Neuronal stem cell (in vitro differentiated cells): ENCODE data around the gene IFNLR1.

Experiments used
- DNase-seq: peaks from one replicate; pipeline ENCODE4 v3.0.0-alpha.2; 2013; ENCODE audit warnings: low spot score
- H2AFZ ChIP-seq: one replicate; pipeline ENCODE4 v1.6.1; 2013; ENCODE audit warnings: mild to moderate bottlenecking, low read length, inconsistent platforms
- H2AK5ac ChIP-seq: 2 replicates; pipeline ENCODE4 v1.6.1; 2013; ENCODE audit warnings: low read depth, mild to moderate bottlenecking, inconsistent platforms, low read length, moderate library complexity, mixed read lengths
- H2BK120ac ChIP-seq: 2 replicates; pipeline ENCODE4 v1.6.1; 2013; ENCODE audit warnings: low read depth, mild to moderate bottlenecking, inconsistent platforms, low read length, moderate library complexity, mixed read lengths
- H2BK12ac ChIP-seq: one replicate; pipeline ENCODE4 v1.6.1; 2013; ENCODE audit warnings: low read length, inconsistent platforms
- H2BK15ac ChIP-seq: 2 replicates; pipeline ENCODE4 v1.6.1; 2013; ENCODE audit warnings: mild to moderate bottlenecking, low read length, inconsistent platforms, mixed read lengths
- H2BK5ac ChIP-seq: one replicate; pipeline ENCODE4 v1.6.1; 2013; ENCODE audit warnings: inconsistent platforms, mild to moderate bottlenecking, low read length, moderate library complexity
- H3K14ac ChIP-seq: one replicate; pipeline ENCODE4 v1.6.1; 2013; ENCODE audit warnings: low read length, inconsistent platforms
- H3K18ac ChIP-seq: 2 replicates; pipeline ENCODE4 v1.6.1; 2013; ENCODE audit warnings: low read length, inconsistent platforms
- H3K23ac ChIP-seq: 2 replicates; pipeline ENCODE4 v1.6.1; 2013; ENCODE audit warnings: low read depth, mild to moderate bottlenecking, mixed read lengths, low read length, inconsistent platforms; ENCODE audit not compliant: poor library complexity
- H3K27ac ChIP-seq: replicated peaks from 3 replicates; pipeline ENCODE4 v1.5.1; 2013; ENCODE audit warnings: low read length, inconsistent platforms
- H3K27me3 ChIP-seq, 3 experiments: 2 replicates each; pipeline ENCODE4 v1.6.1; 2013; ENCODE audit warnings: low read length in 3 of 3, mild to moderate bottlenecking in 2 of 3, inconsistent platforms in 1 of 3, low read depth in 1 of 3, mixed read lengths in 1 of 3, moderate library complexity in 1 of 3; ENCODE audit not compliant: control insufficient read depth in 3 of 3, insufficient read depth in 3 of 3
- H3K36me3 ChIP-seq, 2 donors: replicated peaks in 1 of 2; 2 replicates each; pipeline ENCODE4 v1.6.1; 2013; ENCODE audit warnings: low read length in 2 of 2; ENCODE audit not compliant: control insufficient read depth in 2 of 2, insufficient read depth in 2 of 2
- H3K4ac ChIP-seq: 2 replicates; pipeline ENCODE4 v1.6.1; 2013; ENCODE audit warnings: inconsistent platforms, mild to moderate bottlenecking, low read length, moderate library complexity
- H3K4me1 ChIP-seq, 2 donors: 1 replicate in 1 of 2; 2 replicates in 1 of 2; pipeline ENCODE4 v1.6.1; 2013; ENCODE audit warnings: low read length in 2 of 2, low read depth in 1 of 2; ENCODE audit not compliant: control insufficient read depth in 2 of 2, insufficient read depth in 1 of 2
- H3K4me2 ChIP-seq: one replicate; pipeline ENCODE4 v1.6.1; 2013; ENCODE audit warnings: mild to moderate bottlenecking, low read length, inconsistent platforms; ENCODE audit not compliant: insufficient read depth, poor library complexity, severe bottlenecking
- H3K4me3 ChIP-seq, 2 donors: 2 replicates each; pipeline ENCODE4 v1.5.1; 2013; ENCODE audit warnings: low read length in 2 of 2, mild to moderate bottlenecking in 2 of 2, inconsistent platforms in 1 of 2, moderate library complexity in 1 of 2
- H3K79me1 ChIP-seq: one replicate; pipeline ENCODE4 v1.6.1; 2013; ENCODE audit warnings: low read depth, mild to moderate bottlenecking, inconsistent platforms, low read length, moderate library complexity
- H3K9ac ChIP-seq: one replicate; pipeline ENCODE4 v1.6.1; 2013; ENCODE audit warnings: mild to moderate bottlenecking, low read depth, low read length, inconsistent platforms; ENCODE audit not compliant: poor library complexity
- H3K9me3 ChIP-seq, 2 donors: replicated peaks in 1 of 2; 2 replicates each; pipeline versions ENCODE3 to v1.6.1; 2013; ENCODE audit warnings: low read length in 2 of 2, mild to moderate bottlenecking in 2 of 2, inconsistent platforms in 1 of 2, low read depth in 1 of 2, mixed read lengths in 1 of 2, moderate library complexity in 1 of 2; ENCODE audit not compliant: control insufficient read depth in 2 of 2, insufficient read depth in 1 of 2
- H4K8ac ChIP-seq: one replicate; pipeline ENCODE4 v1.6.1; 2013; ENCODE audit warnings: low read depth, mild to moderate bottlenecking, inconsistent platforms, low read length, moderate library complexity
- H4K91ac ChIP-seq: one replicate; pipeline ENCODE4 v1.6.1; 2013; ENCODE audit warnings: low read length, low read depth, mild to moderate bottlenecking, inconsistent platforms; ENCODE audit not compliant: poor library complexity
- WGBS, 2 donors: extraction: QIAGEN DNeasy Blood & Tissue Kit; methylation state at CpG; one replicate each; pipeline ENCODE4 v1.1.7; 2013; ENCODE audit warnings: missing lambda C conversion rate in 2 of 2, mixed read lengths in 1 of 2; ENCODE audit not compliant: insufficient read length in 2 of 2, insufficient replicate concordance in 1 of 2; ENCODE audit errors: extremely low coverage in 2 of 2; 5-methylcytosine and 5-hydroxymethylcytosine counted together

IFNLR1 gene

DNA sequence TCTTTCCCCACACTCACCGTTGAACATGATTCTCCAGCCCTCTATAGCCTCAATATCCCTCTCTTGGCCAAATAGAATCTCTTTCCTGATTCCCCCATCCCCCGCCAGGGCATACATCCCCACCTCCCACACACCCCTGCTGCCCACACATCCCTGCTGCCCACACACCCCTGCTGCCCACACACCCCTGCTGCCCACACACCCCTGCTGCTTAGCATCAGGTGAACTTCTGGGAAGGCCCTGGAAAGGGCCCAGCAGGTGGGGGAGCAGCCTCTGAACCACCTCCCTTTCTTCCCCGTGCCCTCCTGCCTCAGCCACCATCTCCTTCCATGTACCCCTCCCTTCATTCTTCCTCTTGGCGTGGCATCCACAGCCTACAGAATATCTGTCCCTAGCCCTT lies 15.9 kb upstream of the IFNLR1 start:
- DNase-seq: no peak
- Histone ChIP-seq H3K27ac (no peak overlapping the region), H4K91ac (no peak overlapping the region), H3K79me1 (no peaks in the 10 kb centered on the region), H4K8ac (no peak overlapping the region), H2BK12ac (no peak overlapping the region), H3K23ac (no peak overlapping the region), H3K9me3 (no peaks in the 10 kb centered on the region), H3K14ac (peak overlapping the region; percentile 63), H3K4me3 (no peak overlapping the region), H2BK5ac (no peak overlapping the region), H3K4me1 (no peaks in the 10 kb centered on the region), H3K9ac (peak overlapping the region; percentile 34), H2BK120ac (no peak overlapping the region), H2AK5ac (peak overlapping the region; percentile 77), H2BK15ac (no peak overlapping the region), H3K18ac (peak overlapping the region; percentile 35), H2AFZ (no peak overlapping the region), H3K36me3 (no peaks in the 10 kb centered on the region), H3K4me2 (no peak overlapping the region), H3K4ac (no peak overlapping the region), H3K27me3 (peaks cover 0 to 2% (median 0%) of the 10 kb centered on the region in 3 experiments)
- no CpG with 5 or more reads among the region's 4 CpGs for WGBS, 2 donors

DNA sequence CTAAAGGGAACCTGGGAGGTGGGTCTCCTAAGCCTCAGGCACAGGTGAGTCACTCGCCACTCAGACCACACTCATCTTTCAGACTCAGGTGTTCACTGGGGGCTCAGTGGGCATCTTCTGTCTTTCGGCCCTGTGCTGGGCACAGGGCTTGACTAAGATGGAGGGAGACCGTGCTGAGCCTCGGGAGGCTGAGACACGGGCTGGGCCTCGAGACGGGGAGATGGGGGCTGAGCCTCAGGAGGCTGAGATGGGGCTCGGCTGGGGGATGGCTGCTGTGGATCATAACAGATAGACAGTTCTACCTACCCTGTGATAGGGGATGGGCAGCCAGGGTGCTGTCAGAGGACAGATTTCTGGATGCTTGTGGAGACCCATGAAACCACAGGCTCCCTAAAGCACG lies 15.5 kb upstream of the IFNLR1 start:
- Histone ChIP-seq H3K36me3 (no peaks in the 10 kb centered on the region), H3K18ac (peak overlapping the region; percentile 57), H3K27me3 (peaks cover 0 to 2% (median 0%) of the 10 kb centered on the region in 3 experiments), H4K8ac (no peak overlapping the region), H2BK120ac (no peak overlapping the region), H3K9me3 (no peaks in the 10 kb centered on the region), H2BK15ac (no peak overlapping the region), H2AFZ (no peak overlapping the region), H2BK5ac (no peak overlapping the region), H2AK5ac (peak overlapping the region; percentile 17), H3K4me2 (no peak overlapping the region), H3K4me3 (no peak overlapping the region), H3K23ac (no peak overlapping the region), H2BK12ac (peak overlapping the region; percentile 64), H3K4ac (peak overlapping the region; percentile 13), H3K79me1 (no peaks in the 10 kb centered on the region), H3K9ac (no peak overlapping the region), H4K91ac (no peak overlapping the region), H3K14ac (no peak overlapping the region), H3K4me1 (no peaks in the 10 kb centered on the region), H3K27ac (no peak overlapping the region)
- DNase-seq: no peak
- WGBS, 2 donors: no CpG with 5 or more reads among the region's 9 CpGs

DNA sequence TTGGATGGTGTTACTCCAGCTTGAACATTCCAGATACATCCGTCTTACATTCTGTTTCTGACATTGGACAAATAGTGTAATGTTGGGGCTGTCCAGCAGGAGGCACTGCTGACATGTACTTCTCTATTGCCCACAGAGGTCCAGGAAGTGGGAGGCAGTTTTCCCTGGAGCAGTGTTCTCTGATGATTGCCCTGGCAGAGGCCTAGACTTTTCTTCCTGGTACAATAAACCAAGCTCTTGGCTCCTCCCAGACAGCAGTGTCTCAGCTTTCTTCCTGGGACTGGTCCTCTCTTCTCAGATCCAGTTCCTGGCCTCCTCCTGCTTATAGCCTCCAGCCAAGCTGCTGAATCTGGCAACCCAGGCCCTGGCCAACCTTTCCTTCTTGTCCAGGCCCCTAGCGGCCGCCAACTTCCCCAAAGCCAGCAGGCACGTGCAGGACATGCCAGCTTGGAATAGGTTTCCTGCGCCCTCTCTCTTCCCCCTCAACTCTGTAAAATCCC lies 14.9 kb upstream of the IFNLR1 start:
- no peak overlapping the region for H2BK5ac ChIP-seq
- H3K9ac ChIP-seq: no peak overlapping the region
- H2BK15ac ChIP-seq: no peak overlapping the region
- H3K9me3 ChIP-seq: no peaks in the 10 kb centered on the region
- WGBS, 2 donors: no CpG with 5 or more reads among the region's 5 CpGs
- H3K4me3 ChIP-seq: no peak overlapping the region
- no peak overlapping the region for H2AFZ ChIP-seq
- H3K23ac ChIP-seq: no peak overlapping the region
- H2BK12ac ChIP-seq: no peak overlapping the region
- no peak overlapping the region for H4K91ac ChIP-seq
- no peaks in the 10 kb centered on the region for H3K79me1 ChIP-seq
- no peak overlapping the region for H4K8ac ChIP-seq
- no peak overlapping the region for H3K27ac ChIP-seq
- peak; percentile 80 for DNase-seq
- H2AK5ac ChIP-seq: no peak overlapping the region
- no peak overlapping the region for H3K18ac ChIP-seq
- no peak overlapping the region for H3K4me2 ChIP-seq
- no peaks in the 10 kb centered on the region for H3K36me3 ChIP-seq
- no peak overlapping the region for H3K4ac ChIP-seq
- no peak overlapping the region for H2BK120ac ChIP-seq
- H3K27me3 ChIP-seq: peaks cover 0 to 2% (median 0%) of the 10 kb centered on the region in 3 experiments
- no peak overlapping the region for H3K14ac ChIP-seq
- no peaks in the 10 kb centered on the region for H3K4me1 ChIP-seq

GRCh38 chr1:24199291-24199900 lies 12.3 kb upstream of the IFNLR1 start:
- H3K9ac ChIP-seq: no peak overlapping the region
- no peak overlapping the region for H2BK5ac ChIP-seq
- H4K91ac ChIP-seq: no peak overlapping the region
- no peak overlapping the region for H3K14ac ChIP-seq
- H3K4me2 ChIP-seq: no peak overlapping the region
- H3K23ac ChIP-seq: no peak overlapping the region
- no peak overlapping the region for H3K4ac ChIP-seq
- peak; percentile 69 for DNase-seq
- no peaks in the 10 kb centered on the region for H3K79me1 ChIP-seq
- H2BK12ac ChIP-seq: no peak overlapping the region
- H3K18ac ChIP-seq: no peak overlapping the region
- H2BK15ac ChIP-seq: no peak overlapping the region
- no peak overlapping the region for H3K27ac ChIP-seq
- H4K8ac ChIP-seq: no peak overlapping the region
- no peak overlapping the region for H2BK120ac ChIP-seq
- no CpG with 5 or more reads among the region's 15 CpGs for WGBS, 2 donors
- H2AFZ ChIP-seq: peak overlapping the region; percentile 39
- H3K4me3 ChIP-seq: no peak overlapping the region
- H3K4me1 ChIP-seq: no peaks in the 10 kb centered on the region
- H2AK5ac ChIP-seq: no peak overlapping the region
- H3K27me3 ChIP-seq: no peaks in the 10 kb centered on the region
- no peaks in the 10 kb centered on the region for H3K36me3 ChIP-seq
- no peaks in the 10 kb centered on the region for H3K9me3 ChIP-seq
